ENCODE measurements around the gene VTCN1. TPM values are rescaled to one million over a fixed set of nuclear protein-coding genes. Genes with fewer than 3 reads are reported as not detected.

VTCN1 gene
- total RNA-seq, 1 donor from 2014 or later: 49.4 TPM

DNA sequence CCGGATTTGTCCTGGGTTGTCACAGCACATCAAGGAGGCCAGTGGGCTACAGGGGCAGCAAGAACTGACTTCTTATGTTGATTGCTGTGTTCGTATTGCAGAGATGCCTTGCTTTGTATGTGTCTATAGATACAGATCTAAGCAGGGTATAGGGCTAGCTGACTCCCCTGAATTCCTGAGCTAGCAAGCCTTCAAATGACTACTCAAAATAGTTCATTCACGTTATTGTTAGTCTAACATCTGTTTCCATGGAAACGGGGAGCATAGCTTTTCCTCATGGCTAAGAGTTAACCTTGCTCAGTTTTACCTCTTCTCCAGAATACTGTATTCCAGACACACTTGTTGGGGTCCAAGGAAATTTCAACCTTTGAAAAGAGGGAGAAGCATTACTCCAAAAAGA lies 113.3 kb downstream of the VTCN1 start:
- peaks cover 36% of the 10 kb centered on the region for H3K36me3 Mint-ChIP-seq
- no peak for DNase-seq (ENCODE audit: extremely low spot score, unreplicated experiment)
- H3K27ac Mint-ChIP-seq: peak overlapping the region; percentile 61
- no peaks in the 10 kb centered on the region for H3K27me3 Mint-ChIP-seq
- peaks cover 22% of the 10 kb centered on the region for H3K4me1 Mint-ChIP-seq (ENCODE audit: unreplicated experiment)
- TF ChIP-seq, protein P1, sequence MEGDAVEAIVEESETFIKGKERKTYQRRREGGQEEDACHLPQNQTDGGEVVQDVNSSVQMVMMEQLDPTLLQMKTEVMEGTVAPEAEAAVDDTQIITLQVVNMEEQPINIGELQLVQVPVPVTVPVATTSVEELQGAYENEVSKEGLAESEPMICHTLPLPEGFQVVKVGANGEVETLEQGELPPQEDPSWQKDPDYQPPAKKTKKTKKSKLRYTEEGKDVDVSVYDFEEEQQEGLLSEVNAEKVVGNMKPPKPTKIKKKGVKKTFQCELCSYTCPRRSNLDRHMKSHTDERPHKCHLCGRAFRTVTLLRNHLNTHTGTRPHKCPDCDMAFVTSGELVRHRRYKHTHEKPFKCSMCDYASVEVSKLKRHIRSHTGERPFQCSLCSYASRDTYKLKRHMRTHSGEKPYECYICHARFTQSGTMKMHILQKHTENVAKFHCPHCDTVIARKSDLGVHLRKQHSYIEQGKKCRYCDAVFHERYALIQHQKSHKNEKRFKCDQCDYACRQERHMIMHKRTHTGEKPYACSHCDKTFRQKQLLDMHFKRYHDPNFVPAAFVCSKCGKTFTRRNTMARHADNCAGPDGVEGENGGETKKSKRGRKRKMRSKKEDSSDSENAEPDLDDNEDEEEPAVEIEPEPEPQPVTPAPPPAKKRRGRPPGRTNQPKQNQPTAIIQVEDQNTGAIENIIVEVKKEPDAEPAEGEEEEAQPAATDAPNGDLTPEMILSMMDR (conservative IDR thresholded peaks at IDR 0.05): no peak
- H3K4me3 Mint-ChIP-seq: no peak overlapping the region
- no peaks in the 10 kb centered on the region for H3K9me3 Mint-ChIP-seq

DNA sequence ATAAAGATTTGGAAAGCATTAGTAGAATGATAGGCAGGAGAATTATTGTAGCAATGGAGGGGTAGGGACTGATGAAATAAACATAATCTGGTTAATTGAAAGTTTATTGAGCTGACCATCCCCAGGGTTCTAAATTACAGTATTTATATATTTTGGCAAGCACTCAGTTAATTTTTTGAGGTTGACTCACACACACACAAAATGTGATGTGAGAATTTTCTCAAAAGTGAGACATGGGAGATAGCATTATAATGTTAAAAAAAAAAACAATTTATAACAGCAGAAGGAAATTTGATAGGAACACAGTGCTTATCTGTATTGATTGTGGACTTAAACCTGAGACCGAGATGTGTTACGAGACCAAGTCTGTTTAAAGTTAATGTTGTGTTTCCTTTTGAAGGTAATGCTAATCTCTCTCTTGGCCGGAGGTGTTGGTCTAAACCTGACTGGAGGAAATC lies 113.7 kb downstream of the VTCN1 start:
- no peaks in the 10 kb centered on the region for H3K9me3 Mint-ChIP-seq
- TF ChIP-seq, protein P1 (conservative IDR thresholded peaks at IDR 0.05): no peak
- H3K27ac Mint-ChIP-seq: peak overlapping the region; percentile 61
- H3K27me3 Mint-ChIP-seq: no peaks in the 10 kb centered on the region
- DNase-seq (ENCODE audit: extremely low spot score, unreplicated experiment): no peak
- H3K36me3 Mint-ChIP-seq: peaks cover 32% of the 10 kb centered on the region
- H3K4me3 Mint-ChIP-seq: no peak overlapping the region
- peaks cover 23% of the 10 kb centered on the region for H3K4me1 Mint-ChIP-seq (ENCODE audit: unreplicated experiment)

DNA sequence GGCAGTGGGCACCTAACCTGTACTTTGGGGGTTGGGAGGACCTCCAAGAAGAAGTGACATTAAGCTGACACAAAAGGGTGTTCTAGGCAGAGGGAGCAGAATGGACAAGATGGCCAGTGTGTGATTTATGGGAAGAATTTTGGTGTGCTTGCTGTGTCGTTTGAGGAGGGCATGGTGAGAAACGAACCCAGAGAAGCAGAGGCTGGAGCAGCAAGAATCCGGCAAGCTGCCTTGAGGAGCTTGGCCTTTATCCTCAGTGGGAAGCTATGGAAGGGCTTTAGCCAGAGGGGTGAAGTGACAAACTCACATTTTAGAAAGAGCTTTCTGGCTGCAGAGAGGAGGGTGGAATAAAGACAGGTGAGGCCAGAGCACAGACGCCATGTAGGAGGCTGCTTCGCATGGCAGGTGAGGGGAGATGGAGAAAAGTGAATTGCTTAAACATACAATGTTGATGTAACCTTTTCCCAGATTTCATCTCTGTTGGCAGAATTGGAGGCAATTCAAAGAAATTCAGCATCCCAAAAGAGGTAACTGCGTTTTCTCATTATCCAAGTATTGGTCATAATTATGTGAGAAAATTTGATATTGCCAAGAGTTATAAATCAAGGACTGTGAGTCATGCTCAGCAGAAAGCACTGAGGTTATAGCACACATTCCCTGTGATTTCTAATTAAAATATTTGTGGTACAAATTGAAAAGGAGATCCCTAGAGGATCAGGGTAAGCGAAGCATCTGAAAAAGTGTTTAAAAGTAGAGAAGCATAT lies 115.7 kb downstream of the VTCN1 start:
- no peaks in the 10 kb centered on the region for H3K27me3 Mint-ChIP-seq
- peak overlapping the region; percentile 89 for H3K27ac Mint-ChIP-seq
- no peaks in the 10 kb centered on the region for H3K9me3 Mint-ChIP-seq
- no peak for DNase-seq (ENCODE audit: extremely low spot score, unreplicated experiment)
- peaks cover 36% of the 10 kb centered on the region for H3K36me3 Mint-ChIP-seq
- H3K4me3 Mint-ChIP-seq: no peak overlapping the region
- peaks cover 23% of the 10 kb centered on the region for H3K4me1 Mint-ChIP-seq (ENCODE audit: unreplicated experiment)
- TF ChIP-seq, protein P1 (conservative IDR thresholded peaks at IDR 0.05): no peak

DNA sequence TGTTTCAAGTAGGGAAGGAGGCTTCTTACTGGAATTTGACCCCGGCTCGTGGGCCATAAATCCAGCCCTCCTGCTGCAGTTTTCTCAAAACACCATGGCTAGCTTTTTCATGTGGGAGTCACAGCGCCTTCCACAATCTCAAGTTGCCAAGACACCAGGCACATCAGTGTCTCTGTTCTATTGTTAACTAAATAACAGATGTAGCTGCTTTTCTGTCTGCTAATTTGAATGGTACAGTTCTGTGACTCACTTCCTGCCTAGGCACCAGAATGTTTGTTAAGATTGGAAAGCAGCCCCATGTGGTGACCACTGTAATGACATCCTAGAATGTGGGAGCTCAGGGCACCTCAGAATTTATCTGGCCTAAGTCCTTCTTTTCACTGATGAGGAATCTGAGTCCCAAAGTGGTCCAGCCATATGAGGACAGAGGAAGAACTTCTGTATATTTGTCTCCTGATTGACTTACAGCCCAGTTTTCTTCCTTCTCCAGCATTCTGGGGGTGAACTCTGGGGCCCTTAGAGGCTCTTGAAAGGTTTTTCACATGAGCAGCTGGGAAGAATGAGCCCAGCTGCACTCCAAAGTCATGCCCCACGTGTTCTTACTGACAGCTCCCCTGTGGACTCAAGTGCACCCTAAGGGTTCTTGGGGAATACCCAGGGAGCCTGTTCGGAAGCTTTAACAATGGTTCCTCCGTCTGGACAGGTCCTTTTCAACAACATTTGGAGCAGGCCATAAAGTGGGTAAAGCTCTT lies 116.7 kb downstream of the VTCN1 start:
- Mint-ChIP-seq H3K4me3 (no peak overlapping the region), H3K4me1 (ENCODE audit: unreplicated experiment) (peaks cover 23% of the 10 kb centered on the region), H3K36me3 (peaks cover 29% of the 10 kb centered on the region), H3K27me3 (no peaks in the 10 kb centered on the region), H3K9me3 (no peaks in the 10 kb centered on the region), H3K27ac (peak overlapping the region; percentile 89)
- TF ChIP-seq, protein P1 (conservative IDR thresholded peaks at IDR 0.05): peak; percentile 61
- no peak for DNase-seq (ENCODE audit: extremely low spot score, unreplicated experiment)

Small RNA genes lying within 50 kb of the gene (microRNA-seq; reads per million reads assigned to microRNA genes)
- gene MIR942: 24.5 reads per million, percentile 47 among the genes with 10 or more reads in this experiment

Other genes with a start within 250 kb of the VTCN1 start
- 1.1 and 4.4 TPM in 2 replicates for gene CD101, start 209.2 kb downstream of the VTCN1 start, total RNA-seq (ENCODE audit: low replicate concordance)
- 28.3 and 47.5 TPM in 2 replicates for gene TTF2, start 150.6 kb downstream of the VTCN1 start, total RNA-seq (ENCODE audit: low replicate concordance)
- gene TRIM45, start 89.2 kb downstream of the VTCN1 start, total RNA-seq (ENCODE audit: low replicate concordance): 19.8 and 23.3 TPM in 2 replicates
- gene MAN1A2, start 156.5 kb upstream of the VTCN1 start, total RNA-seq (ENCODE audit: low replicate concordance): 47.8 and 56.1 TPM in 2 replicates

All from type B pancreatic cell (in vitro differentiated cells).